GM12865 (cell line): ENCODE measurements around the gene ATP6V0D1.

ENCODE experiments used
- DNase-seq: peaks from one replicate; pipeline ENCODE4 v3.0.0; 2010; ENCODE audit warnings: low read depth
- H3K4me3 ChIP-seq: 2 replicates; pipeline ENCODE4 v1.5.1; 2011; ENCODE audit warnings: mild to moderate bottlenecking, low read depth, low read length, control low read depth
- CTCF ChIP-seq: IDR thresholded peaks from 2 replicates; pipeline ENCODE4 v1.5.1; 2011; ENCODE audit warnings: low read length, control low read depth, low read depth, inconsistent platforms; ENCODE audit not compliant: insufficient read depth; ENCODE audit errors: missing control alignments

Gene ATP6V0D1

GRCh38 chr16:67413978-67414911, 66.7 kb downstream of the ATP6V0D1 start:
- no peak for TF ChIP-seq CTCF
- DNase-seq, result no peak
- H3K4me3 ChIP-seq, result no peak overlapping the region

GRCh38 chr16:67412294-67412693, 68.7 kb downstream of the ATP6V0D1 start:
- H3K4me3 ChIP-seq, result no peak overlapping the region
- no peak for TF ChIP-seq CTCF
- no peak for DNase-seq

- H3K4me3 ChIP-seq, result no peak overlapping the region
- no peak for DNase-seq
- no peak for TF ChIP-seq CTCF
These were observed 69.6 kb downstream of the ATP6V0D1 start for GRCh38 chr16:67411339-67411738.

GRCh38 chr16:67409631-67410030, 71.3 kb downstream of the ATP6V0D1 start:
- no peak overlapping the region for H3K4me3 ChIP-seq
- DNase-seq, result no peak
- no peak for TF ChIP-seq CTCF

GRCh38 chr16:67407788-67408452, 73.0 kb downstream of the ATP6V0D1 start:
- no peak for TF ChIP-seq CTCF
- DNase-seq, result no peak
- H3K4me3 ChIP-seq, result no peak overlapping the region

- H3K4me3 ChIP-seq, result no peak overlapping the region
- DNase-seq, result no peak
- TF ChIP-seq CTCF, result no peak
These were observed 73.7 kb downstream of the ATP6V0D1 start for GRCh38 chr16:67407176-67407787.
